GM12891 (cell line): ENCODE data around the gene CAPN10.

Experiments used
- POLR2A ChIP-seq: IDR thresholded peaks from 2 replicates; pipeline ENCODE4 v1.6.1; 2011; ENCODE audit warnings: low read depth, low read length, control low read depth
- SPI1 ChIP-seq: IDR thresholded peaks from 2 replicates; pipeline ENCODE4 v1.6.1; 2011; ENCODE audit warnings: low read depth, low read length, control low read depth
- TAF1 ChIP-seq: IDR thresholded peaks from 2 replicates; pipeline ENCODE4 v1.6.1; 2011; ENCODE audit warnings: low read depth, low read length, control low read depth

GRCh38 chr2:240629968-240630770 is 43.6 kb downstream of the CAPN10 start:
- no peak for TF ChIP-seq TAF1
- no peak for TF ChIP-seq SPI1
- TF ChIP-seq POLR2A: no peak
